HAP-1 (cell line): Measurements from ENCODE around the gene A3GALT2.

ENCODE experiments used
- DNase-seq, 2 experiments: peaks; one replicate each; pipeline ENCODE4 v3.0.0-alpha.2; 2016 to 2020; ENCODE audit warnings: low spot score in 2 of 2
- H3K27me3 ChIP-seq: fragments of 250-450 bp; sonication (Bioruptor Pico); 2 replicates; pipeline ENCODE4 v1.5.1; 2020; ENCODE audit warnings: low read depth, mild to moderate bottlenecking, moderate library complexity
- H3K36me3 ChIP-seq: fragments of 250-450 bp; sonication (Bioruptor Pico); replicated peaks from 2 replicates; pipeline ENCODE4 v1.5.1; 2020; ENCODE audit warnings: mild to moderate bottlenecking
- H3K4me1 ChIP-seq: fragments of 250-450 bp; sonication (Bioruptor Pico); 2 replicates; pipeline ENCODE4 v1.5.1; 2020; ENCODE audit warnings: mild to moderate bottlenecking
- H3K4me3 ChIP-seq: fragments of 250-450 bp; sonication (Bioruptor Pico); 2 replicates; pipeline ENCODE4 v1.5.1; 2020; ENCODE audit warnings: mild to moderate bottlenecking, moderate library complexity
- H3K9me3 ChIP-seq: fragments of 250-450 bp; sonication (Bioruptor Pico); 2 replicates; pipeline ENCODE4 v1.5.1; 2020; ENCODE audit warnings: mild to moderate bottlenecking, moderate library complexity
- in situ Hi-C: fragments of 300-500 bp; cut with MboI; formaldehyde crosslinking; loops from 3 replicates; pipeline ENCODE4 v1.14.3; 2020; ENCODE audit warnings: low sequenced_read_pairs, inconsistent platforms, mixed read lengths

A3GALT2 gene

DNA sequence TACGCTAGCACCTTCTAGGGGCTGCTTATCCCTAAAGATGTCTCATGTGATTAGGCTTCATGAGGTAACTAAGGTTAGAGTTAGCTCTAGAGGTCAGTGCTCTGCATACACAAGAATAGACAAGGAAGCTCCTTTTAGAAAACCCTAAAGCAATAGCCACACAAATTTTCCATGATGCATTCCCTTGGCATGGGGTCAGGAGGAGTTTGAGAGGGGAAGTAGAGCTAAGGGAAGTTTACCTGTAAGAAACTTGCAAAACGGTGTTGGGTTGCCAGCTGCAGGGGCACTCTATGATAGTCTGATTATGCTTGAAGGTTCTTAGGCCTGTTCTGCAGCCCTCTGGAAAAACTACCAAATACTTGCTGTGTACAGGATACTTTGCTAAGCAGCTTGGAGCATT lies 39.0 kb upstream of the A3GALT2 start:
- no peaks in the 10 kb centered on the region for H3K9me3 ChIP-seq
- no peak overlapping the region for H3K4me3 ChIP-seq
- peaks cover 17% of the 10 kb centered on the region for H3K4me1 ChIP-seq
- no peaks in the 10 kb centered on the region for H3K36me3 ChIP-seq
- in situ Hi-C loops: no loop called here
- no peaks in the 10 kb centered on the region for H3K27me3 ChIP-seq
- no peak for DNase-seq

DNA sequence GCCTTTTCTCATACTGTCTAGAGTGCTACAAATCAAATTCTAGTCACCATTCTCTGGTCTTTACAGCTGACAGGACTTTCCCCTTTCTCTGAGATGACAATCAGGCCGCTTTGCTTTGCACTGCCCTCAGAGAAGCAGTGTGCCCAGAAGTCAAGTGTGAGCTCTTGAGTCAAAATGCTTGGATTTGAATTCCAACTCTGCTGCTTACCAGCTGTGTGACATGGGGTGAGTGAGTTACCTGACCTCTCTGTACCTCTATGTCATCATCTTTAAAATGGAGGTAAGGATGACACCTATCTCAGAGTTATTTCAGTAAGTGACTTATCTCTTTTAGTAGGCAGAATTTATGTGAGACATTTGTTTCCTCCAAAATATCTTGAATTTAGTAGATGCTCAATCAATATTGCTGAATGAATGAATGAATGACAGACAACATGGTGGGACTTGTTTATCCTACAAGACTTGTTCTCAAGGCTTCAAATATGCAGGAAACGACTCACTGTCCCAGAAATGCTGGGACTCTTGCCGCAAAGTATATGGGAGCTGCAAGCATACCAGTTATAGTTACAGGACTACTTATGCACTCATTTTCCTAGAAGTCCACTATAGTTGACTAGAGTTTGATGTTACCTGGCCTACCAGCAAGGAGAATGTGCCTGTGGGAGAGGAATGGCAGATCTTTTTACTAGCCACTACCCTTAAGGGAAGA lies 38.1 kb upstream of the A3GALT2 start:
- no peaks in the 10 kb centered on the region for H3K27me3 ChIP-seq
- H3K36me3 ChIP-seq: no peaks in the 10 kb centered on the region
- H3K9me3 ChIP-seq: no peaks in the 10 kb centered on the region
- no peak for DNase-seq
- H3K4me1 ChIP-seq: peaks cover 15% of the 10 kb centered on the region
- H3K4me3 ChIP-seq: no peak overlapping the region
- in situ Hi-C loops: no loop called here

DNA sequence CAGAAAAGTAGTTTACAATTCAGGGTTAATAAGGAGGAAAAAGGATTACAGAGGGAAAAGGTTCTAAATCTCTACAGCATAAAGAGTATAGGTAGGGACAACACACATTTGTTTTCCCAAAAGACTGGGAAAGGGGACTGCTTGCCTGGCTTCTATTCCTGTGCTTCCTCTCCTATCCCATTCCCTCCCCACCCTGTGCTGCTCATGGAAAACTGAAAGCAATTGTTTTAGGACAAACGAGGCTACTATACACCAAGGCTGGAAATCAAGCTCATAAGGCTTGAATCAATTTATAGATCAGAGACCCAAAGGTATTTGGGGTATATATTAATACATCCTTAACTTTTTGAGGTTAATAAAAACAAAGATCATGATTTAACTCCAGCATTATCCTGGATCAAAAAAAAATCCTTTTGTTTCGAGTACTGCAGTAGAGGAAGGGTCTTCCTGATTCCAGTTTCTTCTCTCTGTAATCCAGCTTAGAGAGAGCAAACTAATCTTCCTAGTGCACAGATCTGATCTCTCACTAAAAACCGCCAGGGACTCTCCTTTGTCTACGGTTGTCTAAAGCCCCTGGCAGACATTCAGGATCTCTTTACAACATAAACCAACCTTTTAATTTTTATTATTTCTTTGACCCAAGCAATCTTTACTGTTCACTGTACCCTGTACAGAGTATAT lies 37.4 kb upstream of the A3GALT2 start:
- peaks cover 8% of the 10 kb centered on the region for H3K4me1 ChIP-seq
- H3K9me3 ChIP-seq: no peaks in the 10 kb centered on the region
- H3K36me3 ChIP-seq: no peaks in the 10 kb centered on the region
- in situ Hi-C loops: no loop called here
- H3K27me3 ChIP-seq: no peaks in the 10 kb centered on the region
- H3K4me3 ChIP-seq: no peak overlapping the region
- no peak for DNase-seq

DNA sequence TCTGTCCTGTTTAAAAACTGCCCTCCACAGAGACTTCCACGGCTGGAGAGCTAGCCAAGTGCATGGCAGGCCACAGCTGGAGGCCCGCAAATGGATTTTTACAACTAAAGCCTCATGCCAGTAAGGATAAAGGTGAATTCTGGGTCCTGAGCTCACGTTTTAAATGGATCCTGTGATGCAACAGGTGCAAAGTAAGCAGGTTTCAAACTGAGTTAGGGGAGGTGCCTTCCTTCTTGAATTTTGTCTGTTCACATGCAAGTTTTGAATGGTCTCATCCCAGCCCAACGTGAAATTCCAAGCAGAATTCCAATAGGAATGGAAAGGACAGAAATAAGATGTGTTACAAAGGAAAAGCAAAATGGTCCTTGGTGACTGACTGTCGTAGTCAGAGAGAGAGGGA lies 36.2 kb upstream of the A3GALT2 start:
- Histone ChIP-seq H3K36me3 (no peaks in the 10 kb centered on the region), H3K4me3 (no peak overlapping the region), H3K4me1 (peaks cover 3% of the 10 kb centered on the region; the same call in 1 of the 2 replicates), H3K27me3 (no peaks in the 10 kb centered on the region), H3K9me3 (no peaks in the 10 kb centered on the region)
- in situ Hi-C loops: no loop called here
- DNase-seq: no peak

DNA sequence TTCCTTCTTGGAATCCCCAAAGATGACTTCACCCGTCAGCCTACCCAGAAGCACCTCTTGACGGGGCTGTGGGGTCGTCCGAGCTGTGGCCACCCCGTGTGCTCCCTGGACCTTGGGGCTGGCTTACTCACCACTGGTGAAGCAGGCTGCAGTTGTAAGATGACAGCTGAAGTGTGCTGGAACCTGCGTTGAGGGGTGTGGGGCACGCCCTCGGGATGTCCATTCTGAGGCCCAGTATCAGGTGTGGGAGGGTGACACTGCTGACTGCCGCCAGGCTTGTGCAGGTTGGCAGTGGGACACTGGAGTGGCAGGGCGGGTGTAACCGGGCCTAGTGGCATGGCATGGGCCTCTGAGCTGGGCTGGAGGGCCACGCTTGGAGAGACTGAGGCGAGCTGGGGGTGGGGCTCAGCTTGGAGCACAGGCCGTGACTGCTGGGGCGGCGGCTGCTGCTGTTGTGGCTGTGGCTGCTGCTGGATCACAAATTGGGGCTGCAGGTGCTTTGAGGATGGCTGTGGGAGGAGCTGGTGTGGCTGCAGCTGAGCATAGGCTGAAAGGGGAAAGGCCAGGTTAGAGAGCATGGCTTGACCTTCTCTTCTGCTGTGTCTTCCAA lies 33.9 kb upstream of the A3GALT2 start:
- Histone ChIP-seq H3K36me3 (no peaks in the 10 kb centered on the region), H3K4me3 (no peak overlapping the region), H3K4me1 (peaks cover 13% of the 10 kb centered on the region), H3K27me3 (no peaks in the 10 kb centered on the region), H3K9me3 (no peaks in the 10 kb centered on the region)
- DNase-seq: no peak
- in situ Hi-C loops: no loop called here

DNA sequence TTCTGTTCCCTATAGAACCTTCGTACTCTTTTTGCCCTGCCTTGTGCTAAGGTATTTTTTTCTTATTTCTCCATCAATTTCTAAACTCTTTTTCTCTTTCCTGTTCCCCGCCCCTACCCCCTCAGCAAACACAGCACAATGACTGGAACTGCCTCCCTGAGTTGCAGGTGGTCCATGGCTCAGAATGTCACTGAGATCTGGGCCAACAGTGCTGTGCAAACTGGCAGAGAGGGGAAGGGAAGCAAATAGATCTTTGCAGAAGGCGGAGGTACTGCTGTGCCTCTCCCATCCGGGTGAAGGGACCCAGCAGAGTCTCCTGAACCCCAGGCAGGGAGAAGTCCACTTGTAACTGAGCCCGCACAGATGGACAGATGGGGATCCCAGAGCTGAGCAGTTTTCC lies 32.6 kb upstream of the A3GALT2 start:
- in situ Hi-C loops: no loop called here
- Histone ChIP-seq H3K4me3 (no peak overlapping the region), H3K27me3 (no peaks in the 10 kb centered on the region)

DNA sequence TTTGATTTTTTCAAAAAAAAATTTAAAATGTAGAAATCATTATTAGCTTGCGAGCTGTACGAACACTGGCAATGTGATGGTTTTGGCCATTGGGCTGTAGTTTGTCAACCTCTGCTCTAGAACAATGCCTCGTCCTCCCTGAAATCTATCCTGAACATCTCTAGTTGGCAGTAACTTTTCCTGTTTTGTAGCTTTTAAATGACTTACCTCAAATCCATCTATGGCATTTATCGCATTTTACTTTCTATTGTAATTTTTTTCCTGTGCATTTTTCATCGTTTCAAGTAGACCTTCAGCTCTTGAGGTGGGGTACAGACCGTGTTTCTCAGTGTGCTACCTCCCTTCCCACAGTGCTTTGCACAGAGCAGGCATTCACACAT lies 30.4 kb upstream of the A3GALT2 start:
- peaks cover 3% of the 10 kb centered on the region; the same call in 1 of the 2 replicates for H3K36me3 ChIP-seq
- in situ Hi-C loops: no loop called here
- no peaks in the 10 kb centered on the region for H3K27me3 ChIP-seq
- H3K9me3 ChIP-seq: no peaks in the 10 kb centered on the region
- DNase-seq: no peak
- no peak overlapping the region for H3K4me3 ChIP-seq
- H3K4me1 ChIP-seq: peaks cover 31% of the 10 kb centered on the region

More for the DNA sequence above, 32.6 kb upstream of the A3GALT2 start:
- Histone ChIP-seq H3K9me3 (no peaks in the 10 kb centered on the region), H3K36me3 (no peaks in the 10 kb centered on the region), H3K4me1 (peaks cover 13% of the 10 kb centered on the region)
- DNase-seq: no peak

DNA sequence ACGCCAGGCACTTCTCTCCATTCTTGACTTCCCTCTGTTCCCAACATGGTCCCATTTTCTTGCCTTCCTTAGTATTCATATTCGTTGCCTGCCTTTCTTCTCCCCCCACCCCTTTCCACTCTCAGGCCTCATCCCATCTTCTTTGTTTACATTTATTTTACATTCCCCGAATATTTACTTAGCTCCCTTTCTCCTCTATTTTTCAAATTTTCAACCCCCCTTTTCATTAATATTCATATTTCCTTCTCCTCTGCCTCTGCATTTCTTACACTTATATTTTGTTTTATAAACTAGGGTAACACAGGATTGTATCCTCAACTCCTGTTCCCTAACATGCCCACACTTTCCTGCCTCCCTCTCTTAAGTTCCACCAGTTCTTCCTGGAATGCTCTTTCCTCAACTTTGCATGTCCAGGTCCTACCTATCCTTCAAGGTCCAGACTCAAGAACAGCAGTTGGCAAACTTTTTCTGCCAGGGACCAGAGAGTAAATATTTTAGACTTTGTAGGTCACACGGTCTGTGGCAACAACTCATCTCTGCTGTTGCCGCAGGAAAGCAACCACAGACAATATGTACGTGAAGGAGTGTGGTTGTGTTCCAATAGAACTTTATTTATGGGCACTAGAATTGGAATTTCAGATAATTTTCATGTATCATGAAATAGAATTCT lies 29.8 kb upstream of the A3GALT2 start:
- Histone ChIP-seq H3K27me3 (no peaks in the 10 kb centered on the region), H3K4me1 (peaks cover 34% of the 10 kb centered on the region), H3K4me3 (peak overlapping the region; percentile 38), H3K9me3 (no peaks in the 10 kb centered on the region), H3K36me3 (peaks cover 3% of the 10 kb centered on the region; the same call in 1 of the 2 replicates)
- in situ Hi-C loops: no loop called here
- no peak for DNase-seq

DNA sequence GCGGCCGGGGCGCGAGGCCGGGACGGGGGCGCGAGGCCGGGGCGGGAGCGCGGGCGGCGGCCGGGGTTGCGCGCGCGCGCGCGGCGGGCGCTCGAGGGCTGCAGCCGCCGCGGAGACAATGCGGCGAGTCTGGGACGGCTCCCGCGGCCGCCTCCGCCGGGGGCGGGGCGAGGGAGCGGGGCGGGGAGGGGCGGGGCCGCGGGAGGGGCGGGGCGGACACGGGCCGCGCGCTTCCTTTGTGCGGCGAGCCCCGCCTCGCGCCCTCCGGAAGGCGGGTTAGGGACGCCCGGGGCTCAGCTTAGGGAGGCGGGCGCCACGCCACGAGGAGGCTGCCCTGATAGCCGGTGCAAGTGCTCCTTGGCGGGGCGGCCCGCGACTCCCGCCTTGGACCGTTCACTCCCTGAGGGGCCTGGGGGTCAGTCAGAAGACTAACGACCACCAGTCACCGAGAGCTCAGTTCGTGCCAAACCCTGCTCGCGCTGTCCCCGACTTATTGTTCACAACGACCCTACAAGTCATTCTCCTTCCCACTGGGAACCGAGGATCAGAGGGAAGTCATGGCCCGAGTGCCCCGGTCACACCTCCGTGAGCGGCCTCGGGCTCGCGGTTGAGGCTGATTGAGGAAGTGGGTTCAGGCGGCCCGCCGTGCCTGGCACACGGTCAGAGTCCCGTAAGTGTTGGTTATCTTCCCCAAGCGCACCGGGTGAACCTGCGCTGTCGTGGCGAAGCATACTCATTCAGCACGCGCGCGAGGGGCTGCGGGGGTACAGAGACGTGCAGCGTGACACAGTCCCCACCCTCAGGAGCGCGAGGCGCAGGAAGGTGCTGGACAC lies 29.1 kb upstream of the A3GALT2 start:
- Histone ChIP-seq H3K27me3 (no peaks in the 10 kb centered on the region), H3K9me3 (no peaks in the 10 kb centered on the region), H3K4me1 (peaks cover 37% of the 10 kb centered on the region), H3K36me3 (peaks cover 3% of the 10 kb centered on the region; the same call in 1 of the 2 replicates), H3K4me3 (peak overlapping the region; percentile 38)
- DNase-seq: peak; percentile 77 to 88
- in situ Hi-C loops: no loop called here

DNA sequence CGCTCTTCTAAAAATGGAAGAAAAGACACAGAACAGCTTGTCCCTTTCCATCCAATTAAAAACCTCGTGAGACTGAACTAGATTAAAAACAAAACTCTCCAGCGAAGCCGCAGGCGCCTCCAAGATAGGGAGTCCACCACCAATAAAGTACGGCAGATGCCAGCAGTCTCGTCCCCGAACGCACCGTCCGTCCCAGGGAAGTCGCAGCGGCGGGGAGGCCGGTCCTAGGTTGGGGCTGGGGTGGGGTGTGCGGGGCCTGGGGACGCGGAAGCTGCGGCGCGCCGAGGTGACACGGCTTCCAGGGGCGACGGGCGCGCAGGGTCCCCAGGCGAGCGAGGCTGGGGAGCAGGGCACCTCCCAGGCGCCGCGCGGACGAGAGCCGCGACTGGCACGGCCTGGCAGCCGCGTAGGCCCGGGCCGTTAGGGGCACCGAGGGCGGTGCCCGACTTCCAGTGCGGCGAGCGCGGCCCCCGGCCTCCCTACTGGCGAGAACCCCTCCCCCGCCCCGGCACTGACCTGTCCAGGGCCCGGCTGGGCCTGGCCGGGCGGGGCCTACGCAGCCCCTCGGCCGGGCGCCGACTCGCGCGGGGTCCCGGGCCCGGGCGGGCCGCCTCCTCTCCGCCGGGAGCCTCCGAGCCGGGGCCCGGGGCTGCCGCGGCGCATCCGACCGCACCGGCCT lies 28.3 kb upstream of the A3GALT2 start:
- DNase-seq: peak in 1 of 2 experiments; percentile 51
- Histone ChIP-seq H3K36me3 (peaks cover 3% of the 10 kb centered on the region; the same call in 1 of the 2 replicates), H3K9me3 (no peaks in the 10 kb centered on the region), H3K4me1 (peaks cover 37% of the 10 kb centered on the region), H3K27me3 (no peaks in the 10 kb centered on the region), H3K4me3 (peak overlapping the region; percentile 45)
- in situ Hi-C loops: no loop called here

DNA sequence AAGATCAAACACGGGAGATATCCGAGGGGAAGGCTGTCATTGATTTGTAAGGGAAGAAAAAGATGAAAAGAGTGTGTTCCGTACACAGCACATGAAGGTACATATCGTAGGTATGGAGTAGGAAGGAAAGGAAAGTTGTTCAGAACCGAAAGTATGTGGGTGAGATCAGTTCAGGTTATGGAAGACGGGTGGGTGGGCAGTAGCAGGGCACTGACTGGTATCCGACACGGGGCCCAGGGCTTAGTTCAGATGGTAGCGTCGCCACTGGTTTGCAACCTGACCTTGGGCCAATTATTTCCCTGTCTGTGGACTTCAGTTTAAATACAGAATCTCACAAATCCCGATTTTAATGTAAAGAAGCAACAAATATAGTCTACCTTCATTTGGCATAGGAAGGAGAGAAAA lies 27.8 kb upstream of the A3GALT2 start:
- Histone ChIP-seq H3K36me3 (peaks cover 3% of the 10 kb centered on the region), H3K4me3 (peak overlapping the region; percentile 45), H3K4me1 (peaks cover 37% of the 10 kb centered on the region), H3K27me3 (no peaks in the 10 kb centered on the region), H3K9me3 (no peaks in the 10 kb centered on the region)
- in situ Hi-C loops: no loop called here
- peak in 1 of 2 experiments; percentile 21 for DNase-seq

DNA sequence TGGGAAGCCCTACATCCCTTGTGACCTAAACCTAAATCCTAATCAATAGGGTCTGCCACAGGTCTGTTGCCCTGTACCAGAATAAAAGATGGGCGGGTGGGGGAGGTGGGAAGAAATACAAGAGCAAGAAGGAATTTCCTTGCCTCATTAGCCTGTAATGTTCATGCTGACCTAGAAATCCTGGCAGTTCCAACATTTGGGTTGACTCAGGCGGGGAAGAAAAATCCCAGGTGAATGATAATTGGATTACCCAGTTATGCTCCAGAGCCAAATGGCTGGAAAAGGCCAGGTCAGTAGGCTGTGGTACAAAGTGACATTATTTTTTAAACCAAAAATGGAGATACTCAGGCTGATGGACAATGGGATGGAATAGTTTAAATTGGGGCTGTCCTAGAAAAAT lies 27.3 kb upstream of the A3GALT2 start:
- no peaks in the 10 kb centered on the region for H3K27me3 ChIP-seq

DNA sequence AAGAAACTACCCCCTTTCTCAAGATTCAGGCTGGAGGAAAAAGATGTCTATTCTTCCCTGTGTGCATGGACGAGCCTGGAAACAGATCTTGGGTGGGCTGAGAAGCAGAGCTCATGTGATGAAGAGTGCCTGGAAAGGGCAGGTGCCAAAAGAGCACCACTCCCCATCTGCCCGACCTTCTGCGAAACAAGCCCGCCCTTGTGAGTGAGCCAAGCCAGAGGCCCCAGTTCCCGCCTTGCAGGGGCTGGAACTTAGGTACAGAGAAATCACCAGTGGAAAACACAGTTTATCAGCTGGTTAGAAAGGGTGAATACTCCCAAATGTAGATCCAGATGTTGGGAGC lies 26.7 kb upstream of the A3GALT2 start:
- H3K4me3 ChIP-seq: no peak overlapping the region

More for the DNA sequence above, 27.3 kb upstream of the A3GALT2 start:
- Histone ChIP-seq H3K9me3 (no peaks in the 10 kb centered on the region), H3K4me3 (peak overlapping the region; percentile 45), H3K36me3 (peaks cover 3% of the 10 kb centered on the region), H3K4me1 (peaks cover 37% of the 10 kb centered on the region)
- in situ Hi-C loops: no loop called here
- no peak for DNase-seq

More for the DNA sequence above, 26.7 kb upstream of the A3GALT2 start:
- Histone ChIP-seq H3K4me1 (peaks cover 41% of the 10 kb centered on the region), H3K36me3 (peaks cover 3% of the 10 kb centered on the region), H3K9me3 (no peaks in the 10 kb centered on the region), H3K27me3 (no peaks in the 10 kb centered on the region)
- in situ Hi-C loops: no loop called here
- no peak for DNase-seq
